ENCODE measurements around the gene CAD.
A peak's percentile ranks its signal among the peaks of the same experiment; 100 is the strongest.

Gene CAD

DNA sequence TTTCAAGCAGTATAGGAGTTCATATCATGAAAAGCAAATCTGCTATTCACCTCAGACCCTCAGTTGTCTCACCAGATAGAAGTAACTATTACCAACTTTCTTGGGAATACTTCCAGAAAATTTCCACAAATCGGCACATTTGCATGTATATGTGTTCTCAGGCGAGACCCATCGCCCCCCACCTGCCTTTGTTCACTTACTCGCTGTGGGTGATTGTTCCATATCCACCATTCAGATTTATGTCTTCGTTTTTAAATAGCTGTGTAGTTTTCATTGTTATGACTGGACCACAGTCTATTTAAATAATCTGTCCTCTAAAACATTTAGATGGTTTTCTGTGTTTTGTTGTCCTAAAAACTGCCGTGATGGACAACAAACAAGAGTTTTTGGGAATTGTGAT is 68.3 kb downstream of the CAD start:
- Histone ChIP-seq H3K4me1 (ENCODE audit: control insufficient read depth, insufficient read depth, low read length) (peaks cover 28% of the 10 kb centered on the region), H3K27me3 (ENCODE audit: control insufficient read depth, insufficient read depth, low read length) (peaks cover 4% of the 10 kb centered on the region; the same call in 1 of the 2 replicates), H3K4me3 (ENCODE audit: low read depth, low read length) (no peak overlapping the region), H3K36me3 (ENCODE audit: control insufficient read depth, insufficient read depth, low read length) (no peaks in the 10 kb centered on the region), H3K27ac (ENCODE audit: low read depth, low read length) (no peak overlapping the region), H3K9me3 (ENCODE audit: control insufficient read depth, insufficient read depth, low read depth, low read length) (no peaks in the 10 kb centered on the region), H3K9ac (ENCODE audit: low read length) (no peak overlapping the region)

DNA sequence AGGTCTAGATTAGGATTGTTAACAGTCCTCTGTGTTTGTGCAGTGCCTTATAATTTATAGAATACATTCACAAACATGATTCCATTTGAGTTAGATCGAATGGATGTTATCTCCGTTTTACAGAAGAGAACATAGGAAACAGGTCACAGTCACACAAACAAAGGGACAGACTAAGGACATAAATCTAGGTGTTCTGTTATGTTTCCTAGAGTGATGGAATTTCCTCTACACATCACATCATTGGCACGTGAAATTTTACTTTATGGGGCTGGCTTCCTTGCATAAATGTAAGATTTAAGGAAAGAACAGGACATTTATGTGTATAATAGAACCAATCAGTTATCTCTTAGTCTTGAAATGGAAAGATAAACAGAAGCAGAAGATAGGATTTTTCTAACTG is 71.4 kb downstream of the CAD start:
- Histone ChIP-seq H3K4me1 (ENCODE audit: control insufficient read depth, insufficient read depth, low read length) (peaks cover 20% of the 10 kb centered on the region), H3K9ac (ENCODE audit: low read length) (no peak overlapping the region), H3K27me3 (ENCODE audit: control insufficient read depth, insufficient read depth, low read length) (no peaks in the 10 kb centered on the region), H3K4me3 (ENCODE audit: low read depth, low read length) (no peak overlapping the region), H3K36me3 (ENCODE audit: control insufficient read depth, insufficient read depth, low read length) (no peaks in the 10 kb centered on the region), H3K9me3 (ENCODE audit: control insufficient read depth, insufficient read depth, low read depth, low read length) (no peaks in the 10 kb centered on the region), H3K27ac (ENCODE audit: low read depth, low read length) (no peak overlapping the region)

DNA sequence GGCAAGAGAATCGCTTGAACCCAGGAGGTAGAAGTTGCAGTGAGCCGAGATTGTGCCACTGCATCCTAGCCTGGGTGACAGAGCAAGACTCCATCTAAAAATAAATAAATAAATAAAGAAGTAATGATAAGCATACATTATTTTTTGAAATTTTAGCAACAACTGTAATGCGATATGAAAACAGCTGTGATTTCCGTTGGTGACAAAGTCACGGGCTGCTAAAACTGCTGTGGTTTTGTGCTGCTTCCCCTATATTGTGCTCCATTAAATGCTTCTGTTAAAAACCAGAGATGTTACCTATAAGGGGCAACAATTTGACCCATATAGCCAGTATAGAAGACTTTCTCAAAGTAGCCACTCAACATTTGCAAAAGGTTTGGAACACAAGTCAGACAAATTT is 73.4 kb downstream of the CAD start:
- Histone ChIP-seq H3K9ac (ENCODE audit: low read length) (no peak overlapping the region), H3K36me3 (ENCODE audit: control insufficient read depth, insufficient read depth, low read length) (no peaks in the 10 kb centered on the region), H3K4me1 (ENCODE audit: control insufficient read depth, insufficient read depth, low read length) (peaks cover 20% of the 10 kb centered on the region), H3K4me3 (ENCODE audit: low read depth, low read length) (no peak overlapping the region), H3K27ac (ENCODE audit: low read depth, low read length) (no peak overlapping the region), H3K9me3 (ENCODE audit: control insufficient read depth, insufficient read depth, low read depth, low read length) (no peaks in the 10 kb centered on the region), H3K27me3 (ENCODE audit: control insufficient read depth, insufficient read depth, low read length) (no peaks in the 10 kb centered on the region)

DNA sequence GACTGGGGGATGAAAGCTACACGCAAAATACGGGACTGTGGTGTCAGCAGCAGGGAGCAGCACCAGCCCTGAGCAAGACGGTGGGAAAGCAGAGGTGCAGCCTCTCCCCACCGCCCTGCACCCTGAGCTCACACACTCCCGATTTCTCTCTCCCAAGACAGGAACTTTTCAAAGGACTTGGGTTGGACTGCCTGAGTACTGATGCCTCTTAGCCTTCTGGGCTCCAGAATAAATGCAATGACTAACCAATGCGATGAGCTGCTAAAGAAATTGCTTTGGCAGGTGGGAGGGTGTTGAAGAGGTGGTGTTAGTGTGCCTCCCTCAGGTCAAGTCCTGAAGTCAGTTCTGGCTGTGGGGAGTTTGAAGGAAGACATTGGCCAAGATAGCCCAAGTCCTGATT is 74.7 kb downstream of the CAD start:
- H3K4me3 ChIP-seq (ENCODE audit: low read depth, low read length): 0 out of 2 replicates have a peak overlapping the region, but pooled peaks have one; percentile 2
- H3K9ac ChIP-seq (ENCODE audit: low read length): no peak overlapping the region
- H3K27ac ChIP-seq (ENCODE audit: low read depth, low read length): no peak overlapping the region
- H3K27me3 ChIP-seq (ENCODE audit: control insufficient read depth, insufficient read depth, low read length): no peaks in the 10 kb centered on the region
- peaks cover 15% of the 10 kb centered on the region for H3K4me1 ChIP-seq (ENCODE audit: control insufficient read depth, insufficient read depth, low read length)
- H3K36me3 ChIP-seq (ENCODE audit: control insufficient read depth, insufficient read depth, low read length): no peaks in the 10 kb centered on the region
- H3K9me3 ChIP-seq (ENCODE audit: control insufficient read depth, insufficient read depth, low read depth, low read length): no peaks in the 10 kb centered on the region

Measured in HUES6 (cell line).